HG03064 (cell line): ENCODE measurements around the gene JAZF1.

Experiments used
- ATAC-seq: cut with Tn5 transposase; IDR thresholded peaks from one replicate; pipeline ENCODE4 v1.9.1; 2021; ENCODE audit warnings: low read depth; ENCODE audit not compliant: unreplicated experiment

Gene JAZF1

GRCh38 chr7:28180364-28181147 is at the start of gene JAZF1:
Gene JAZF1, minus strand, starts transcription at chr7:28180795.
- no peak for ATAC-seq

GRCh38 chr7:28230261-28230660 is 49.7 kb upstream of the JAZF1 start:
- ATAC-seq: no peak

GRCh38 chr7:28228396-28228795 is 47.8 kb upstream of the JAZF1 start:
- no peak for ATAC-seq

- no peak for ATAC-seq
Observed at GRCh38 chr7:28226003-28226402, 45.4 kb upstream of the JAZF1 start.

GRCh38 chr7:28225576-28225975 is 45.0 kb upstream of the JAZF1 start:
- no peak for ATAC-seq

GRCh38 chr7:28224675-28225074 is 44.1 kb upstream of the JAZF1 start:
- ATAC-seq: no peak

GRCh38 chr7:28224172-28224571 is 43.6 kb upstream of the JAZF1 start:
- no peak for ATAC-seq

DNA sequence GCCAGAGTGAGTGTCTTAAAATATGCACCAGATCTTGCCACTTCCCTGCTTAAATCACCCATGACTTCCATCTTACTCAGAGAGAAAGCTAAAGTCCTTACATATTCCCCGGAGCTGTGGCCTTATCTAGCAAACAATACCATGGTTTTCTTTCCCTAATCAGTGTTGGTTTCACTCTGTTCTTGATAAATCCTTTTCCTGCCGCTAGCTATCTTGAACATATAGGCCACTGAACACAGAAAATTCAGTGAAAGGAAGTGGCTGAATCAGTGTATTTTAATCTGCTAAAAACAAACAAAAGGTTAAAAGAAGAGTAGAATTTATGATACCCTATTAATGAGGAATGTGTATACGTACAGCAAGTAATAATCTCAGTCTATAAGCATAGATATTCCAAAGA is 42.0 kb upstream of the JAZF1 start:
- no peak for ATAC-seq

GRCh38 chr7:28219793-28220192 is 39.2 kb upstream of the JAZF1 start:
- ATAC-seq: no peak

DNA sequence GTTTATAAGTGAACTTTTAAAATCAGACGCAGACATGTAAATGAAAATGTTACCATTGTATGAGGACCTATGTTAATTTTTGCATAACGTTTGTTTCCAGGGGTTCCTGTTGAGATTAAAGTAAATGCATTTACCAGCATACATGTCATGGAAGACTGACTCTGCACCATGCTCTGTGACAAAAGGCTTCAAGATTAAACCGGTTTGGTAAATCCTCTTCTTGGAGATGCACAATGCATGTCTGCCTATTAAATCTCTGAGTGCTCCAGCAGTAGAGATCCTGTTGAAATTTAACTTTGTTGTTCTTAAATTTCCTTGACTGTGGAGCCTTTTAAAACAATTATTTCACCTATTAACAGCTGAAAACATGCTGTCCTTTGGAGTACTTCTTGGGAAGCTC is 36.5 kb upstream of the JAZF1 start:
- no peak for ATAC-seq

GRCh38 chr7:28211006-28211405 is 30.4 kb upstream of the JAZF1 start:
- no peak for ATAC-seq

- no peak for ATAC-seq
Observed at GRCh38 chr7:28208506-28208905, 27.9 kb upstream of the JAZF1 start.

GRCh38 chr7:28207486-28208158 is 27.0 kb upstream of the JAZF1 start:
- ATAC-seq: no peak

- no peak for ATAC-seq
Observed at GRCh38 chr7:28205506-28205905, 24.9 kb upstream of the JAZF1 start.

DNA sequence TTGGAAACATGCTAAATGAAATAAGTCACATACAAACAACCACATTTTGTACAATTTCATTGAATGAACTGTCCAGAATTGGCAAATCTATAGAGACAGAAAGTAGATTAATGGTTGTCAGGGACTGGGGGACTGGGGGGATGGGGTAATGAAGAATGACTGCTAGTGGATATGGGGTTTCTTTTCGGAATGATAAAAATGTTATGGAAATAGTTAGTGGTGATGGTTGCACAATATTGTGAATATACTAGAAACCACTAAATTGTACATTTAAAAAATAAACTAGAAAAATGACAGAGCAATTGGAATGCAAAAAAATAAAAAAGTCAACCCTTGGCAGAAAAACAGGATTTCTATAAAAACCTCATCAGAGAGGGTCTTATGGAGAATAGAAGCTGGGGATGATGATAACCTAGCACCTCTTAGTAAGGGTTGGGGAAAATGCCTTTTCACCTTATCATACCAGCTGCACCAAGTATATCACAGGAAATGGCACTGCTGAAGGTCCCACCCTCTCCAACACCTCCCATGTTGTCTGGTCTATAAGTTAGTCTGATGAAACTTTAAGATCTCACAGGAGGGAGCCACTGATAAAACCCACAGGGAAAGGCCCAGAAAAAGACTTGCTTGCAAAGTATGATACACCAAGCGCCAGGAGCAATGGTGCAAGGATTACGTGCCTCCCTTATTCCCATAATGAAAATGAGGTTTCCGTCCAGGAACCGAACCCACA is 23.1 kb upstream of the JAZF1 start:
- no peak for ATAC-seq

DNA sequence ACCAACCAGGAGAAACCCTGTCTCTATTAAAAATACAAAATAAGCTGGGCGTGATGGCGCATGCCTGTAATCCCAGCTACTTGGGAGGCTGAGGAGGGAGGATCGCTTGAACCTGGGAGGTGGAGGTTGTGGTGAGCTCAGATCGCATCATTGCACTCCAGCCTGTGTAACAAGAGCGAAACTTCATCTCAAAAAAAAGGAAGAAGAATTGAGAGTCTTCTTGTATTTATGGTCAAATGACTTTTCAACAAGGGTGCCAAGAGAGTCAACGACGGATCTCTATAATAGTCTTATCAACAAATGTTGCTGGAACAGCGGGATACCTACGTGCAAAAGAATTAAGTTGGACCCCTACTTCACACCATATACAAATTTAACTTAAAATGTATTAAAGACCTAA is 21.6 kb upstream of the JAZF1 start:
- no peak for ATAC-seq

GRCh38 chr7:28201131-28201530 is 20.5 kb upstream of the JAZF1 start:
- no peak for ATAC-seq

DNA sequence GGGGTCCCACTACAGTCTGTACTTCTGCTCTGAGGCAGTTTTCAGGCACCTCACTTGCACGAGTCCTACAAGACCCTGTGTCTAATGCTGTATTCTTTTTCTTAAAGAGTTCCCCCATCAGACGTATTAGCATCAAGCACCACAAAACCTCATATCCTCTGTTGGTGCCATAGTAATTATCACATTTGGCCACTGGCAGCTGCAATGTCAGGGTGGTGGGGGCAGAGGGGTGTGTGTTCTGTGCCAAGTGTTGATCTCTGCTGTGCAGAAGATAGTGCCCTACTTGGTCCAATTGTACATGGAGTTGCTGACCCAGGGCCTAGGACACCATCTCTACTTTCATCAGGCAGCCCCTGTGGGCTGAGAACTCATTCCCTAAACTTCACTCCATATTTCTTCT is 20.0 kb upstream of the JAZF1 start:
- no peak for ATAC-seq

DNA sequence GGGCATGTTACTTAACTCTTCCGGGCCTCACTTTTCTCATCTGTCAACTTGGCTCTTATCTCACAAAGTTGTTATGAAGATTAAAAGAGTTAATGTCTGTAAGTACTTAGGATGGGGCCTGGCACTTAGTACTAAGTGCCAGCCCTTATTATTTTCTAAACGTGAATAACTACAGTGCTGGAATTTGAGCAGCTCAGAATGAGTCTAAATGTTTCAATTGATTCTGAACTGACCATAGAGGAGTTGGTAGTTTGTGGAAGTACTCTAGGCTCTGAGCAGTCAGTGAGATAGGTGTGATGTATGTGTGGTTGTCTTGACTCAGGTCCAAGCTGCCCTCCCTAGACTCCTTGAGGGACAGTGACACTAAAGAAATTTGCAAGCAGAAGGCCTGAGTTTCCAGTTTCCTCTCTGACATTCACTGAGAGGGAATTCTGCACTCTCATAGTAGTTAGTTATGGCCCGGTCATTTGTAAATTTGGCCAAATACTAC is 18.5 kb upstream of the JAZF1 start:
- no peak for ATAC-seq

- no peak for ATAC-seq
Observed at GRCh38 chr7:28195910-28196620, 15.5 kb upstream of the JAZF1 start.
